ENCODE measurements around the gene CLIC5.

CLIC5 gene

DNA sequence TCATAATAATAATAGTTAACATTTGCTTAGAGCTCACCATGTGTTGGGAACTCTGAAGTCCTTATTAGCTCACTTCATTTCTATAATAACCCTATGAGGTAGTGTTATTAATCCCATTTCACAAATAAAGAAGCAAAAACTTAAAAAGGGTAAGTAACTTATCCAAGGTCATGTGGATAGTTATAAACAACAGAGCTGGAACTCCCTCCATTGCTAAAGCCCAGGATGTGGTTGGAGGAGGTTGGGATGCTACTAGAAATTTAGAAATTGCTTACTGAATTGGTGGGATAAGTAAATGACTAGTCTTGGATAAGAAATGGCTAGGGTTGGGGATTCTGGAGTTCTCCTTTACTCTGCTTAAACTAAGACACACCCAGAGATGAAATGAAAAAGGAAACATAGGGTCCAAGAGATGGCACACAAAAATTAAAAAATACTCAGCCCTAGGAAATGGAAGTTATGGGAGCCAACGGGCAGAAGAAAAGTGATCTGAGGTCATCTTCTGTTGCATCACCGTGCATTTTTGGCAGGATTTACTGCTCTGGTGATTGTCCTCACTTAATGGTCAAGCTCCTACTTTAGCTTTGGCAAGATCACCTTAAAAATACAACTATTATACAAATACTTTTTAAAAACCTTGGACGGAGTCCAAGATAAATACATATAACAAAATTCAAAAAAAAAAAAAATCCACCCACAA is 7.7 kb upstream of the CLIC5 start:
- no peaks in the 10 kb centered on the region for H3K36me3 Mint-ChIP-seq (ENCODE audit: low read depth)
- no peak overlapping the region for H3K27ac Mint-ChIP-seq
- DNase-seq (ENCODE audit: low spot score): no peak
- H3K9me3 Mint-ChIP-seq: peaks cover 3% of the 10 kb centered on the region
- no peak overlapping the region for H3K4me3 Mint-ChIP-seq
- H3K27me3 Mint-ChIP-seq (ENCODE audit: low read depth): peaks cover 40% of the 10 kb centered on the region
- H3K4me1 Mint-ChIP-seq (ENCODE audit: low read depth): peaks cover 2% of the 10 kb centered on the region

DNA sequence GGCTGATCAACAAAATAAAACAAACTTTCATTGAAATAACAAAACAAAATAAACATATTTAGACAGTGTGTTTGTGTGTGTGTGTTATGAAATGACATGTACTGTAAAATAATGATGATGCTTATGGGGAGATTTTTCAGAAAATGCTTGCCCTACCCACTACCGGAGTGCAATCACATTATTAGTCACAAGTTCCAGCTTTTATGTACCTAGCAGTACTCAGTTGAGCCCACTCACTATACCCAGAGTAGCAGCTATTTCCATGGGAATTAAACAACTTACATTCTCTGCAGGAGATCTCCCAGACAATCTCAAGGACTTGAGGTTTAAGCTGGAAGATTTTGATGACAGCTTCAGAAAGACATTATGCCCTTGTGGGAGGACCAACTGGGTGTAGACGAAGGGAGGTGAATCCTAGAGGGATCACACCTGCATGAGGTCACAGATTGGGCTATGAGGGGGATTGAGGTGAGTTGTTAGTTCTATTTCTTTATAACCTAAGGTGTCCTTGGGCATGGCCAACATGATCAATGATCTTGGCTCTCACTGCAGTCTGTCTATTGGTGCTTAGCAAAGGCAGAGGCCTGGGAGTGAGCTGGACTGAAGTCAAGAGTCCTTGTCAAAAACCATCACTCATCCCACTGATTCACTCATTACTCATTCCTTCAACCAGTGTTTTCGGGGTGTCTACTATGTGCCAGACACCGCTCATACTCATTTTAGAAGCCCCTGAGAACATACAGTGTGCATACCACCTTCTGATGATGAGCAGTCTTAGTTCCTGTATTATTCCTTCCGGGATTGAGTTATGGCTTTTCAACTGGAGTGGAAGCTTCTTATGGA is 6.7 kb upstream of the CLIC5 start:
- no peak for DNase-seq (ENCODE audit: low spot score)
- no peak overlapping the region for H3K4me3 Mint-ChIP-seq
- no peak overlapping the region for H3K27ac Mint-ChIP-seq
- H3K27me3 Mint-ChIP-seq (ENCODE audit: low read depth): peaks cover 50% of the 10 kb centered on the region
- H3K36me3 Mint-ChIP-seq (ENCODE audit: low read depth): no peaks in the 10 kb centered on the region
- peaks cover 3% of the 10 kb centered on the region for H3K9me3 Mint-ChIP-seq
- peaks cover 2% of the 10 kb centered on the region for H3K4me1 Mint-ChIP-seq (ENCODE audit: low read depth)

DNA sequence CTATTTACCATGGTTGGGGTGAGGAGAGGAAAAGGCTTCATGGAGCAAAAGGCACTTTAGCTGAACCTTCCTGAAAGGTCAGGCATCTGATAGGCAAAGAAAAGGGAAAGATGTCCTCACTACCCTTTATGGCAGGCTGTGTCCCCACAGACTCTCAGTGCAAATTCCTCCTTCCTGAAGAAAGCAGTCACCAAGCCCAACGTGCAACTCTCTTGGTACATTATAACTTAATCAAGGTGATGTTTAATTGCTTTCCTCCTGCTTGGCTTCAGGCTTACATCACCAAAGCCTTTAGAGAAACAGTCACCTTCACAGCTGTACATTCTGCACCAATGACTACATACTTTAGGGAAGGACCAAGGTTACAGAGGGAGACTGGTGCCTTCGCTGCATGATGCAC is 2.1 kb upstream of the CLIC5 start:
- DNase-seq (ENCODE audit: low spot score): no peak
- H3K27me3 Mint-ChIP-seq (ENCODE audit: low read depth): peaks cover 41% of the 10 kb centered on the region
- H3K4me3 Mint-ChIP-seq: no peak overlapping the region
- H3K9me3 Mint-ChIP-seq: peaks cover 6% of the 10 kb centered on the region
- peaks cover 28% of the 10 kb centered on the region for H3K4me1 Mint-ChIP-seq (ENCODE audit: low read depth)
- H3K27ac Mint-ChIP-seq: no peak overlapping the region
- H3K36me3 Mint-ChIP-seq (ENCODE audit: low read depth): no peaks in the 10 kb centered on the region

DNA sequence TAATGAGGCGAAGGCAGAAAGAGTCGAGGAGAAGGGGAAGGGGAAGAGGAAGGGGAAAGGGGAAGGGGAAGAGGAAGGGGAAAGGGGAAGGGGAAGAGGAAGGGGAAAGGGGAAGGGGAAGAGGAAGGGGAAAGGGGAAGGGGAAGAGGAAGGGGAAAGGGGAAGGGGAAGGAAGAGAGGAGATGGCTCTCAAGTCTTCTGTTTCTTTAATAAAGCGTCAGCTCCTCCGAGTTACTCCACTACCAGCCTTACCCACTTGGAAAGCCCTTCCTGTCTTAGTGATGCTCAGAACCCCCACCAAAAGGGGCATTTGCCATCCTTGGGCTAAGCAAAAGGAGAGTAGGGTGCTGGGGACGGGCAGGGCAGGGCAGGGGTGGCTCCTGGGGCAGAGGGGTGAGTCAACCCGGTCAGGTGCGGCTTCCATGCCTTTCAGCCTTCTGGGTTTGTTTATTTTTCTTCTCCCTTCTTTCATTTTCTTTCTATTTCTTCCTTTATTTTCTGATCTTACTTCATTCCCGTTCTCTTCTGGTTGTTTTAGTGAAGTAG is 476 bp upstream of the CLIC5 start:
- Mint-ChIP-seq H3K9me3 (peaks cover 6% of the 10 kb centered on the region), H3K27me3 (ENCODE audit: low read depth) (peaks cover 34% of the 10 kb centered on the region), H3K36me3 (ENCODE audit: low read depth) (no peaks in the 10 kb centered on the region), H3K4me1 (ENCODE audit: low read depth) (peaks cover 42% of the 10 kb centered on the region), H3K27ac (peak overlapping the region; percentile 16), H3K4me3 (peak overlapping the region; percentile 76)
- no peak for DNase-seq (ENCODE audit: low spot score)

DNA sequence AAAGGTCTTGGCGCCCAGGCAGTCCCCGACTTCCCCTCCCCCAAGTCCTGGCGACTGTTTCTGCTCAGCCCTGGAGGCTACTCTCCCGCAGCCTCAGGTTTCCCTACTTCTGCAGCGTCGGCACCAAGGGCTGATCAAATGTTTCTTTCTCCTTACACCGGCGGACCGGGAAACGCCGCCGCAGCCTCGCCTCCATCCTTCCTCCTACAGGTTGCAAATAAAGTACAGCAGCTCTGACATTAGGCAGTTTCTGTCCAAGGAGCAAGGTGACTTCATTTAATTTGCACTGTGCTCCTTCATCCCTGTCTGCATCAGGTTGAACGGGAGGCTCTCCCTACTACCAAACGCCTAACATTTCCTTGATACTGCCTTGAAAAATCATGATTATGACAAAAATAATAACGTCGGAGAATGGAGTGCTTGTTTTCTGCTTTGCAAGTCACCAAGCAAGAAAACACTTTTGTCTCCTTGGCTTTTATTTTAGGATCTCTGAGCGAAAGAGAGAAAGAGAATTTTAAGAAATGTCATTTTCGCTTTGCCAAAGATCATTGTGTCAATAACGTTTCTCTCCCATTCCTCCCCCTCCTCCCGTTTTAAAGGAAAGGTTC is 1.0 kb downstream of the CLIC5 start:
- H3K9me3 Mint-ChIP-seq: peaks cover 6% of the 10 kb centered on the region
- peak overlapping the region; percentile 67 for H3K27ac Mint-ChIP-seq
- peaks cover 26% of the 10 kb centered on the region for H3K27me3 Mint-ChIP-seq (ENCODE audit: low read depth)
- peak; percentile 27 for DNase-seq (ENCODE audit: low spot score)
- no peaks in the 10 kb centered on the region for H3K36me3 Mint-ChIP-seq (ENCODE audit: low read depth)
- peak overlapping the region; percentile 83 for H3K4me3 Mint-ChIP-seq
- peaks cover 53% of the 10 kb centered on the region for H3K4me1 Mint-ChIP-seq (ENCODE audit: low read depth)

DNA sequence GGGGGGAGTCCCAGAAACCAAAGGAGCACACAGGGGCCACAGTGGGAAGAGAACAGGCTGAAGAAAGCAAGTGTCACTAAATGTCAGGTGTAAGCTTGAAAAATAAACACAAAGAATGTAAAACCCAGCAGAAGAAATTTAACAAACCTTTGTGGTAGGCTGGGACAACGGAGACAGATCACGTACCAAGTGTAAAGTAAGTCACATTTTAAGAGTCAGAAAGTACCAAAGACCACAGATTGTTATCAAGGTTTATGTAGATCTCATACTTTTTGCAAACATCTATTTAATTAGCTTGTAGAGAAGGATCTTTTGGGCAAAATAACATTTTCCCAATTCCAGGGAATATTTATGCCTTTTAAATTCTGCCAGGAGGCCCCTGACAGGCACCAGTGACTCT is 1.6 kb downstream of the CLIC5 start:
- H3K27me3 Mint-ChIP-seq (ENCODE audit: low read depth): peaks cover 29% of the 10 kb centered on the region
- H3K4me1 Mint-ChIP-seq (ENCODE audit: low read depth): peaks cover 55% of the 10 kb centered on the region
- H3K9me3 Mint-ChIP-seq: peaks cover 6% of the 10 kb centered on the region
- peak overlapping the region; percentile 83 for H3K4me3 Mint-ChIP-seq
- H3K36me3 Mint-ChIP-seq (ENCODE audit: low read depth): no peaks in the 10 kb centered on the region
- DNase-seq (ENCODE audit: low spot score): no peak
- peak overlapping the region; percentile 67 for H3K27ac Mint-ChIP-seq

DNA sequence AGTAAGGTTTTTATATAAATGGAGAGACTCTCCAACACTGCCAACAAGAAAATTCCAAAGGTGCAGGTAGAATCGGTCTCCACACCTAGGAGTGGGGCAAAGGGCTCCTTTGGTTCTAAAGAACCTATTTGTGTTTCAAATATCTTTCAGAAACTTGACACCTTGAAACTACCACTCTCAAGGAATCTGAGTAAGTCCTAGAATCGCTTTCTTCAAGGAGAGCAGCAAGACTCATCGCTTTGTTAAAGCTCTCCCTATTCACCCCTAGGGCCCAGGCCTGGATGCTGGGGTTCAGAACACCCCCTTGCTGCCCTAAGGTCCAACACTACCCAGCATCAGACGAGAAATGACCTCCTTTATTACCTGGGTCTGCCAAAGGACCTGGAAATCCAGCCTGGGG is 2.0 kb downstream of the CLIC5 start:
- Mint-ChIP-seq H3K4me1 (ENCODE audit: low read depth) (peaks cover 55% of the 10 kb centered on the region), H3K9me3 (peaks cover 6% of the 10 kb centered on the region), H3K4me3 (peak overlapping the region; percentile 83), H3K36me3 (ENCODE audit: low read depth) (no peaks in the 10 kb centered on the region), H3K27me3 (ENCODE audit: low read depth) (peaks cover 26% of the 10 kb centered on the region), H3K27ac (peak overlapping the region; percentile 67)
- no peak for DNase-seq (ENCODE audit: low spot score)

DNA sequence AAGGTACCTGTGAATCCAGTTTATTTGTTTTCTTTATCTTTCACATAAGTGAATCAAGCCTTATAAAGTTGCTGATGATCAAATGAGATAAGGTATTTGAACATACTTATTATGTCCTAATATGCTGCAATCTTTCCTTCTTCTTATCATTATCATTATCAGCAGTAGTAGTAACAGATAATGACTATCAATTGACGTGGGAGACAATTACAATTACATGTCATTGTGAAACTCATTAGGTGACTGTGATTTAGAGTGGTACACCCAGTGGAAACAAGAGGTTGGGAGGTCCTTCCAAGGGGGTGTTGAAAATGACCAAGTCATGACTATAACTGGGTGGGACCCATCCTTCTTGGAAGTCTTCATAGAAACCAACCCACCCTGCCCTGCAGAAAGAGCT is 2.8 kb downstream of the CLIC5 start:
- Mint-ChIP-seq H3K27ac (no peak overlapping the region), H3K4me1 (ENCODE audit: low read depth) (peaks cover 55% of the 10 kb centered on the region), H3K36me3 (ENCODE audit: low read depth) (no peaks in the 10 kb centered on the region), H3K4me3 (peak overlapping the region; percentile 1), H3K9me3 (peaks cover 6% of the 10 kb centered on the region), H3K27me3 (ENCODE audit: low read depth) (peaks cover 25% of the 10 kb centered on the region)
- DNase-seq (ENCODE audit: low spot score): no peak

DNA sequence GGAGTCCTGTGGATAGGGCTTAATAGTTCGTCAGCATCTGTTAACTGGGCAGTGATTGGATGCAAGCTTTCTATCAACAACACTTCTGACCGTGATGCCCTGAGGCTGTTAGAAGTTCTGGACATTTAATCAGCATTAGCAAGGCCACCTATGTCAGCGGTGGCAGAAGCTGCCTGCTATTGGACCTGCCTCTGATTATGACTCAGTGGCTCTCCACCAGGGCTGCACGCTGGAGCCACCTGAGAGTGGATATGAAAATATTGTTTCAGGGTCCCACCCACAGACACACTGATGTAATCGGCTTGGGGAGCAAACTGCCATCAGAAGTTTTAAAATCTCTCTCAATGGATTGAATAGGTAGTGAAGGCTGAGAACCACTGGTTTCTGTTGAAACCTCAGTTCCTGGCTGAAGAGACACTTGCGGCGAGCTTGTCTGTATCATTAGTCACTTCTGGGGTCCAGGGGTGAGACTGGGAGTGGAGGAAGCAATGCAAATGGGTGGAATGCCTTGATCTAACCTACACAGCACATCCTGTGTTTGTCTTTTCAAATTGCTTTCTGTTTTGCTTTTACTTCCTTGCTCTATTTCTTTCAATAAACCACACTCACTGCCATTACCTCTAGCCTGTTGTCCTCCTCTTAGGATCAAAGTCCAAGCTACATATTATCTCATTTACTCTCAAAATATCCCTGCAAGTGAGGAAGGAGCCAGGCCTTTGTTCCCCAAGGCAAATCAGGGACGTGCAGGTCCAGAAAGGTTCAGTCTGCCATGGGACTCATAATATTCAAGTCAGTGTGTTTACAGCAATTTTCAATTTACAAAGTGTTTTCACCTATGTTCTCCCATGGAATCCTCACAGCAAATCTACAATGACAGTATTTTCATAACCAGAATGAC is 4.2 kb downstream of the CLIC5 start:
- DNase-seq (ENCODE audit: low spot score): peak; percentile 78
- Mint-ChIP-seq H3K27ac (peak overlapping the region; percentile 84), H3K4me3 (peak overlapping the region; percentile 68), H3K9me3 (peaks cover under 1% of the 10 kb centered on the region), H3K27me3 (ENCODE audit: low read depth) (peaks cover 18% of the 10 kb centered on the region), H3K4me1 (ENCODE audit: low read depth) (peaks cover 51% of the 10 kb centered on the region), H3K36me3 (ENCODE audit: low read depth) (no peaks in the 10 kb centered on the region)

DNA sequence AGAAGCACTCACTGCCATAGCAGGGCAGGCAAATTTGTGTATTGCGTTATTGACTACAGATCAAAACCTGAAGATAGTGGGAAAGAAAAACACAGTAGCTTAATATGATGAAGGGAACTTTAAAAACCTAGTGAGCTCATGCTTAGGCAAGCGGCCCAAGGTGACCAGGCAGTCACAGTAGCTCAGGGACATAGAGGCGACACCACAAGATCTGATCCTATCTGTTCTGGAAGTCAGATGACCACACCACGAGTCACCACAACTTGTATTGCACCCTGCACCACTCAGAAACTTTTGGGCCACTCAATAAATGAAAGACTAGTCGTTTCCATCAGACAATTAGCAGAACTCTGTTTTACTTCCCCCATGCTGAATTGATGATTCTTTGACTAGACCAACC is 4.9 kb downstream of the CLIC5 start:
- Mint-ChIP-seq H3K27ac (peak overlapping the region; percentile 84), H3K36me3 (ENCODE audit: low read depth) (no peaks in the 10 kb centered on the region), H3K4me1 (ENCODE audit: low read depth) (peaks cover 50% of the 10 kb centered on the region), H3K27me3 (ENCODE audit: low read depth) (peaks cover 19% of the 10 kb centered on the region), H3K9me3 (no peaks in the 10 kb centered on the region), H3K4me3 (peak overlapping the region; percentile 68)
- peak; percentile 41 for DNase-seq (ENCODE audit: low spot score)

DNA sequence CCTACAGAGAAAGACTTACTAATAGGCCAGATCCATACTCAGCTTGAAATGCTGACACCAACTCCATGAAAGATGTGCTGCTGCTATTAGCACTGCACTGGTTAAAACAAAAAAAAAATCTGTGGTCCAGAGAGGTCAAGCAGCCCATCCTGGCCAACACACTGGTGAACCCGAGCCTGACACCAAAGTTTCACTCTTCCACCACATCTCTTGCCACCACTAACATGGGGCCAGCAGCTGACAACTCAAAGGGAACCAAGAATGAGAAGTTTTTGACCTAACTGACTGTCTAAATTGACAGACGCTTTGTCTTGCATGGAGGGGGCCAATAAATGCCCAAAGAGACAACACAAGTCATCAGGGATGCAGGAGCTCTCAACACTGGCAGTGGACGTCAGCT is 5.4 kb downstream of the CLIC5 start:
- no peak for DNase-seq (ENCODE audit: low spot score)
- no peaks in the 10 kb centered on the region for H3K36me3 Mint-ChIP-seq (ENCODE audit: low read depth)
- peak overlapping the region; percentile 68 for H3K4me3 Mint-ChIP-seq
- H3K27me3 Mint-ChIP-seq (ENCODE audit: low read depth): peaks cover 23% of the 10 kb centered on the region
- peaks cover 50% of the 10 kb centered on the region for H3K4me1 Mint-ChIP-seq (ENCODE audit: low read depth)
- no peak overlapping the region for H3K27ac Mint-ChIP-seq
- H3K9me3 Mint-ChIP-seq: no peaks in the 10 kb centered on the region

DNA sequence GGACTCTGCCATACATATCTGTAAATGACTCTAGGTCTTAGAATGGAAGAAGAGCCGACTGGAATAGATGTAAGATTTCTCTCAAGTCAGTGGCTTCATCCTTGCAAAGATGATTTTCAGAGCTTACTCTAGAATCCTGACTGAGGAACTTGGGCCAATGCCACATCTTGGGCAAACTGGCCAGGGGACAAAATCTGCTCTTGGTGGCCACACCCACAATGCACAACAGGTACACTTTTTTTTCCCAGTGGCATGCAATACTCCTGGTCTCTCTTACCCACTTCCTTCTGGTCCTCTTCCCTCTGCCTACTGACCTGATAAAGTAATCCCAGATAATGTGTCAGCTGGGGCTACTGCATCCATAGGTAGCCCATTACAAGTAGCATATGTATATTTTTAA is 13.4 kb downstream of the CLIC5 start:
- H3K4me3 Mint-ChIP-seq: no peak overlapping the region
- no peaks in the 10 kb centered on the region for H3K9me3 Mint-ChIP-seq
- H3K4me1 Mint-ChIP-seq (ENCODE audit: low read depth): no peaks in the 10 kb centered on the region
- H3K27ac Mint-ChIP-seq: no peak overlapping the region
- no peak for DNase-seq (ENCODE audit: low spot score)
- H3K36me3 Mint-ChIP-seq (ENCODE audit: low read depth): no peaks in the 10 kb centered on the region
- H3K27me3 Mint-ChIP-seq (ENCODE audit: low read depth): peaks cover 14% of the 10 kb centered on the region

DNA sequence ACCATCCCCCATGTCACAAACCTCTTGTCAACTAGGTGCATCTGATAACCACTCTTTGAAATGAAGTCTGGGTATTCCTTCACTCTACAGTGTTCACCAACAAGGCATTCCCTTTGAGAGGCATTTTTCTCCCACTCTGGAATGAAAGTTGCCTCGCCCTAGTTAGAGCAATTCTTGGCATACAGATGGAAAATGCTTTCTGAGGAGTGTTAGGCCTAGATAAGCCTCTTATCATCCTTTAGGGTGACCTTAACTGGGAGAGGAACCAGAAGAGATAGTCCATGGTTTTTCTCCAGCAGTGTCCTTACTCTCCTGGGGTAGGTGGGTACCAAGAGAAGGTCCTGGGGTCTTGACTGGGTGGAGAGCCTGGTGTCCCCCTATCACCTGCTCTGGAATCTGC is 14.8 kb downstream of the CLIC5 start:
- Mint-ChIP-seq H3K27me3 (ENCODE audit: low read depth) (peaks cover 8% of the 10 kb centered on the region), H3K9me3 (no peaks in the 10 kb centered on the region), H3K36me3 (ENCODE audit: low read depth) (no peaks in the 10 kb centered on the region), H3K27ac (no peak overlapping the region), H3K4me3 (no peak overlapping the region), H3K4me1 (ENCODE audit: low read depth) (no peaks in the 10 kb centered on the region)
- DNase-seq (ENCODE audit: low spot score): no peak

Data from T-helper 2 cell treated with Interferon-gamma antibody and Interleukin-4, amounts not matched to agents 5 μg/mL and 100 μg/mL, for 36 hours (primary cell).